NCI-H460 (cell line): ENCODE data around the gene HTRA3. TPM values are rescaled to one million over a fixed set of nuclear protein-coding genes. Genes with fewer than 3 reads are reported as not detected.

Experiments used
- DNase-seq: peaks from one replicate; pipeline ENCODE4 v3.0.0-alpha.2; 2016; ENCODE audit warnings: low read depth; ENCODE audit errors: extremely low read depth
- total RNA-seq: library from RNA; depleted of rRNA; stranded (reverse); fragments of >200 nt; shearing (Covaris generic); gene quantifications from 2 replicates; pipeline ENCODE4 v1.2.3, GENCODE V29; 2014

The HTRA3 gene
- total RNA-seq, 1 experiment from 2014 or later: not detected

DNA sequence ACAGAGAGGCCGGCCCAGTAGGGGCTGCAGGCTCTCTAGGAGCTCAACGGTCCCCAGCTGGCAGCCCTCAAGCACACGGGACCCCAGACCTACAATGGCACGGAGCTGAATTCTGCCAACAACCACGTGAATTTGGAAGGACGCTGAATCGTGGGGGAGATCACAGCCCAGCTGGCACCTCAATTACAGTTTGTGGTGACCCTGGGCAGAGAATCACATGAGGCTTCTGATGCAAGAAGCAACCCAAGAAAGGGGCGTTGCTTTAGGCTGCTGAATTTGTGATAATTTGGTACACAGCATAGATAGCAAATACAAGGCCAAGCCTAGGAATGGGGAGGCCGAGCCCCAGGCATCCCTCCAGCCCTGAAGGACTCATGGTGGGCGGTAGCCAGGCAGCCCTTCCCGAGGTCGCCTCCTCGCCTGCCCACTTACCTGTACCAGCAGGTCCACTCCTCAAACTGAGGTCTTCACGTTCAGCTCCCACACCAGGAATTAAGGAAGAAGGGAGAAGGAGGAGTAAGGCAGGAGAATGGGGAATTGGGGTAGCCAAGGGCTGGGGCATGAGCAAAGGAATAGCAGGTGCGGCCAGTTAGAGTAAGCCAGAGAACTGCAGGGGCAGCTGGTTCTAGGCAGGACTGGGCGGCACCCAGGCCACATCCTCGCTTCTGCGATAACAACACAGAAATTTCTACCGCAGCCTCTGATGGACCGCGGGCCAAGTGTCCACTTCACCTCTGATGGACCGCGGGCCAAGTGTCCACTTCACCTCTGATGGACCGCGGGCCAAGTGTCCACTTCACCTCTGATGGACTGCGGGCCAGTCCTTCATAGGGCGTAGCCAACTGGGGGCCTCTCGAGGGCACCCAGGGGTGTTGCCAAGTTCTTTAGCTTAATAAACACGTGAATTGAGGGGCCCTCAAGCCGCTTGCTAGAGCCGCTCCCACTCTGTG, 23.4 kb upstream of the HTRA3 start:
- DNase-seq: no peak

DNA sequence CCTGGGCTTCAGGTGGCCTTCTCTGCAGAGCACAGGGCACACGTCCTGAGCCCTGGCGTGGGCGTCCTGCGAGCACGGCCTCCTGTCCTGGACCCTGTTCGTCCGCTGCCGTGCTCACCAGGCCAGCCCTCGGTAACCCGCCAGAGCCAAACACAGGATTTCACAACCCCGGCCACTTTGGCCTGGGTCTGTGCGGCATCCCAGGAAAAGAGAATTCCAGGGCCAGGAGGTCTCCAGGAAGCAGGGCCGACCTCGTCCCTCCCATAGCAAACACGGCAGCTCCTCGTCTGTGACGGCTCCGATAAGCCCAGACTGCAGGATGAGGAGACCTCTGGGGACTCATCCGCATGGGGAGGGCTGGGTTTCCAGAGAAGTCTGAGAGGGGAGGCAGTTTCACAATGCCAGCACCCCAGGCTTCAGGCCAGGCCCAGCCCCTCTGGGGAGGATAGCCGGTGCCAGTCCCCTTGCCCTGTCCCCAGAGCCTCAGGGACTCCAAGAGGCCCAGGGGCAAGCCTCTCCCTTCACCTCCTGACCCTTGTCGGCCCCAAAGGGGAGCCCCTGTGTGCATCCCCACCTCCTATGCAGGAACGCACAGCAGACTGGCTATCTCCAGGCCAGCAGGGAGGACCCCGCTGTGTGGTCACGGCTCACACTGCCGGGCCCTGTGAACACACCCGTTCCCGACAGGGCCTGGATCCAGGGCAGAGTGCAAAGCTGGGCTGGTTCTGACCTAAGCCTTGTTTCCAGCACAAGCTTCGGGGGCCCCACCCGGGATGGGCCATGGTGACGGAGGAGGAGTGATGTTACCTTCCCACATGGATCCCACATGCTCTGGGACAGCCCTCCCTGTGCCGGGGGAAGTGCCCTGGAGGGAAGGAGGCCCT, 22.3 kb upstream of the HTRA3 start:
- no peak for DNase-seq

DNA sequence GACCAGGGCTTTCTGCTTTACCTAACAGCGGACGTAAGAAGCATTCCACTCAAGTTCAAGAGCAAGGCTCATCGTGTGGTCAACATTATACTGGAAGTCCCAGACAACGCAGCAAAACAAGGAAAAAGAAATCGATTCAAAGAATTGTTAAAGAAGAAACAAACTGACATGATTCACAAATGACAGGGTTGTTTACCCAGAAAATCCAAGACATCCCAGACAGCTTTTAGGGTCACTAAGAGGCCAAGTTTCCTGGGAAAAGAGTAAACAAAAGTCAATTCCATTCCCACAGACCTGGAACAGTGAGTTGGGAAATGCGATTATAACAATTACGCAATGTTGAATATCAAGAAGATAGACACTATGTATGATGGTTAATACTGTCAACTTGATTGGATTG, 21.5 kb upstream of the HTRA3 start:
- DNase-seq: no peak

DNA sequence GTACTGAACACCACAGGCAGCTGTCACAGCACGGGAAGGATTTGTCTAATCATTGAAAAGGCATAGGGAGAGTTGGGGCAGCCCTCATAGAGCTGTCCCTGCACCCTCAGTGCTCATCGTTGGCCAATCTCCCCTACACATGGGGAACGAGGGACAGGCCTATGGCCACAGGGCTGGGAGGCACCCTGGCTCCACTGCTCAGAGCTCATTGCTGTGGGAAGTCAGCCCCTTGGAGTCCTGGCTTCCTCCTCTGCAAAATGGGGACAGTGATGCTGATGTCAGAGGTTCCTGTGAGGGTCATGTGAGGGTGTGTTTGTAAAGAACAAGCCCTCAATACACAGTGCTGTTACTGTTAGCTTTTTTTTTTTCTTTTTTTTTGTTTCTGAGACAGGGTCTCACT, 19.3 kb upstream of the HTRA3 start:
- DNase-seq: no peak

DNA sequence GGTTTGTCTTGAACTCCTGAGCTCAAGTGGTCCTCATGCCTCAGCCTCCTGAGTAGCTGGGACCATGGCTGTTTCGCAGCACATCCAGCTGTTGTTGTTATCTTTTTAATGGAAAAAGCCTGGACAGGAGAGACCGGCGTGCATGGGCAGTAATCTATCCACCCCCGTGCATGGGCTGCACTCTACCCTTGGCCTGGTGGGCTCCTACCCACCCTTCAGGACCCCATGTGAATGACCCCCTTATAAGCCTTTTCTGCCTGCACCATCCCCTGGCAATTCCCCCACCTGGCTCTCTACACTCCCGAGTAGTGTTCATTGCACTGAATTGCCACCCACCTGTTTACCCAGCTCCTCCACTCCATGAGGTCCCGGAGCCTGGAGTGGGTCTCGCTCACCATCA, 18.9 kb upstream of the HTRA3 start:
- DNase-seq: no peak

DNA sequence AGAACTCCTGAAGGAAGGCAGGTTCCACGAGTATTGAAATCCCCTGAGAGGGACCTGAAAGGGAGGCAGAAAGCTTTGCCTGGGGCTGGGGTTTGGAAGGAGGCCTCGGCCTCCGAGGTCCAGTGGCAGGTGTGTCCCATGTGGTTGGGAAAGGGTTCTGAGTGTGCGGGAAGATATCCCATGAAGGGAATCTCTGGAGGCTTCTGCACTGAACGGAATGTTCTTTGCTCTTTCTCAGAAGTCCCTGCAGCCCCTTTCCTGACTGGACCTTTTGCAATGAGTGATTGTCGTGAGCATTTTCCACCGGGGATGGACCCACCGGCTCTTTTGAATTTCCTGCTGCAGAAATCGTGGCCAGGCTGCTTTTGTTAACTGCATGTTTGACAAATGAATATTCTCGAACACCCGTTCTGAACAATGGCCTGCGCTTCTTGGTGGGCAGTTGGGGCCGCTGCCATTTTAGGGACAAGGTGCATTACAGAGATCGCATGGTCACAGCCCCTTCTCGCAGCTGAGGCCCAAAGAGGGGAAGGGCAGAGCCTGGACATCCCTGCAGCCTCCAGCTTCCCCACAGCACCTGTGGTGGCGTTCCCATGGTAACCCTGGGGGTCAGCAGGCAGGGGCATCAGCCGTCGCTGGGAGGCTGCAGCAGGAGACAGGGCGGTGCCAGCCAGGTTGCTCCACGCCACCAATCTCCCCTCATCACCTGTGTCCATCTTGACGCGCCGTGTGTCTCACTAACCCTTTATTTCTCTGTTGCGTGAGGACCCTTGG, 18.3 kb upstream of the HTRA3 start:
- DNase-seq: no peak

DNA sequence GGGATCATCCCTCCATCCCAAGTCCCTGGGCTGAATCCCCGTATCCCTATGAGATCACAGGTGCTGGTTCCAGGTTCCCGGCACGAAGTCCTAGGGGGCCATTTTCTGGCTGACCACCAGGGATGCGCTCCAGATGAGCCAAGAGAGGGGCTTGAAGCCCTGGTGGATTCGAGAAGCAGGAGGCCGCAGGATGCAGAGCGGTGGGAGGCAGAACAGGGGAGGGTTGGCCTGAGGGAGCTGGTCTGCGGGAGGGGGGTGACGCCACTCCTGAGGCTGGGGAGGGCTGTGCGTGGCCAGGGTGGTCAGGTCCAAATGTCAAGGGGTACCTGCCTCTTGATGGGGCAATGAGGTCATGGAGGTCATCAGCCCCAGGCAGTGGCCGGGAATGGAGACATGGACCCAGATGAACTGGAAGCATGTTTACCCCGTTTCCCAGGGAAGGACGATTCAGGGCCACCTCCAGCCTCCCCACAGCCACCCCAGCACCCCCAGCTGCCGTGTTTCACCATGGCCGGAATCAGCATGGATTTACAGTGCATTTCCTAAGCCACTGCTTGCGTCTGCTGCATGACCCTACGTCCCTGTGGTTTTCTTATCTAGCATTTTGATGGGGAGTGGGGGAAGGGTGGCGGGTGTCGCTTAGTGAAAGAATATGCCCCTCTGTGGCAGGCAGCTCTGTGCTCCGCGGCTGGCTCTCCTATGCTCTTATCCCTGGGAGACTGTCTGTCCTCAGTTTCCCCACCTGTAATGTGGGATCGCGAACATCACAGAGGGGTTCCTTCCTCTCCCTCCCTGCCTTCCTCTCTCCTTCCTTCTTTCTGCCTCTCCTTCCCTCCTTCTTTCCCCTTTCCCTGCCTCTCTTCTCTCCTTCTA, 17.0 kb upstream of the HTRA3 start:
- no peak for DNase-seq

DNA sequence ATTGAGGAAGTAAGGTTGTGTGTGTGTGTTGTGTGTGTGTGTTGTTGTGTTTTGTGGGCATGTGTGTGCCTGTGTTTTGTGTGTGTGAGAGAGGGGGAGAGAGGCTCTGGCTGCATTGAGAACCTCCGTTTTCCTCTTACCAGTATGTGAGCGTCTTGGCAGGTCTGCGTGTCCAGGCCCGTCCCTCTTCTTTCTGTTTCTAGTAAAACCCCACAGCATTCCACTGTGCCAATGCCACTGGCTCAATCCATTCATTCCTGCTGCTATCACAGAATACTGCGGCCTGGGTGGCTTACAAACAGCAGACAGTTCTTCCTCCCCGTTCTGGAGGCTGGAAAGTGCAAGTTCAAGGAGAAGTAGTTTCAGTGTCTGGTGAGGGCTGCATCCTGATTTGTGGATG, 15.5 kb upstream of the HTRA3 start:
- no peak for DNase-seq

DNA sequence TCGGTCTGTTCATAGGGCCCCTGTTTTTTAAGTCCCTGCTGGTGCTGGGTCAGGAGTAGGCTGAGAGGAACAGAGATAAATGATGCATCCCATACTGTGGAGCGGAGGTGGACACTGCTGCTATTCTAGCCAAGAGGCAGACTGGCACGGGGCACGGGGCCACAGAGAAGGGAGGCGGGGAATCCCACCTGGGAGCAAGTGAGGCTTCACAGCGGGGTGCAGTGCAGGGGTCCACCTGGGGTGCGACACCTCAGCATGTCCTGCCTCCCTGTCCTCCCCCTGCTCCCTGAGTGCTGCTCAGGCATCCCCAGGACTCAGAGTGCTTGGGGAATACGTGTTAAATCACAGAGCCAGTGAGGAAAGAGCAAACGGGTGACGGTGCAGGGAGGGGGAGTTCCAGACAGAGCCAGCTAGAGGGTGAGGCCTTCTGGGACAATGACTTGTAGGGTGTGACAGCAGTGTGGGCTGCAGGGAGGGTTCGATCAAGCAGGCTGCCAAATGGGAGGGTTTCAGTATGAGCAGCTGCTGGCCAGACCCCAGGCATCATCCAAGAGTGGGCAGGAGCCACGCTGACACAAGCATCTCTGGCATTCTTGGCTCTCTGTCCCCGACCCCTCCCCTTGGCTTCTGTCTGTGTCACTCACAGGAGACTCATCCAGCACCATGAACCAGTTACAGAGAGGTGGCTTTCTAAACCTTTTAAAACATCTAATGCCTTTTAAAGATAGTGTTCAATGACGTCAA, 13.7 kb upstream of the HTRA3 start:
- DNase-seq: no peak

DNA sequence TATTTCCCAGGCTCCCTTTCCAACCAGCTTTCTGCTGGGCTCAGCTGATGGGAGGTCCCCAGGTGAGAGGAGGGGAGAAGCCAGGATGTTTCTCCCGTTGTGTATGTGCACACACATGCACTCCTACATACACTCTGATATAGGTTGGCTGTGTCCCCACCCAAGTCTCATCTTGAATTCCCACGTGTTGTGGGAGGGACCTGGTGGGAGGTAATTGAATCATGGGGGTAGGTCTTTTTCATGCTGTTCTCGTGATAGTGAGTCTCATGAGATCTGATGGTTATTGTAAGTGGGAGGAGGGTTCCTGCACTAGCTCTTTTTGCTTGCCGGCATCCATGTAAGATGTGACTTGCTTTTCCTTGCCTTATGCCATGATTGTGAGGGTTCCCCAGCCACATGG, 11.7 kb upstream of the HTRA3 start:
- no peak for DNase-seq

DNA sequence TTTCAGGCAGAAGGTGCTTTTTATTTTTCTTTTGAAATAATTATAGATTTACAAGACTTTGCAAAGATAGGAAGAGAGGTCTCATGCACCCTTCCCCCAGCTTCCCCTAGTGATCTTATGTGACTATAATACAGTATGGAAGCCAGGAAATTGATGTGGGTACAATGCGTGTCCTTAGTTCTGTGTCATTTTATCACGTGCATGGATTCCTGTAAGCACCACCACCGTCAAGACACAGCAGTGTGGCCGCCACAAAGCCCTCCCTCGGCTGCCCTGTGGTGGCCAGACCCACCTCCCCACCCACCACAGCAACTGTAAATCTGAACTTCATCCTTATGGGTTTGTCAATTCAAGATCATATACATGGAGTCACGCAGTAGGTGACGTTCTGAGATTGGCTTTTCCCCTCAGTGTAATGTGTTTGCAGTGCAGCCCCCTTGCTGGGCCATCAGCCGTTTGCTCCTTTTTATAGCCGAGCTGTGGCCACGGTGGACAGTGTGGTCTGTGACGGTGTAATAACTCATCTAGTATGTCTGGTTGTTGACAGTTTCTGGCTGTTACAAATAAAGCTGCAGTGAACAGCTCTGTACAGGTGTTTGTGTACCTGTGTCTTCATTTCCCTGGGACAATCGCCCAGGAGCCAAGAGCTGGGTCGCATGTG, 10.9 kb upstream of the HTRA3 start:
- DNase-seq: no peak

DNA sequence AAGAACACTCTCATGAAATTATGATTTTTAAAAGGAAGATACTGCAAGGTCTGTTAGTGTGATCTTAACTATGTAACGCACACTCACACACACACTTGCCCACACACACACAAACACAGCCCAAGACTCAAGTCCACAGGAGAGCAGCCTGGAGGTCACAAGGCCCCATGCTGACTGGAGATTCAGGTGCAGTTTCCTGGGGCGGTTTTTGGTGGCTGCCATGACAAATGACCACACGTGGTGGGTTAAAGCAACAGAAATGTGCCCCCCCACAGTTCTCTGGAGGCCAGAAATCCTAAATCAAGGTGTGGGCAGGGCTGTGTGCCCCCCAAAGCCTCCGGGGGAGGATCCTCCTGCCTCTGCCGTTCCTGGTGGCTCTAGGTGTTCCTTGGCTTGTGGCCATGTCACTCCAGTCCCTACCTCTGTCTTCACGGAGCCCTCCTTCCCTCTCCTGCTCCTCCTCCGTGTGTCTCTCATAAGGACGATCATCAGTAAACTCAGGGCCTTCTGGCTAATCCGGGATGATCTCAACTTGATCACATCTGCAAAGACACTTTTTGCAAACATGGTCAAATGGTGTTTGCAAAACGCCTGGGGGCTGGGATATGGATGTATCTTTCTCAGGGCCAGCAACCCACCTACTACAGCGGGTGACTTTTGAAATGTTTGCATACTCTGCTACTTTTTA, 9.7 kb upstream of the HTRA3 start:
- no peak for DNase-seq

DNA sequence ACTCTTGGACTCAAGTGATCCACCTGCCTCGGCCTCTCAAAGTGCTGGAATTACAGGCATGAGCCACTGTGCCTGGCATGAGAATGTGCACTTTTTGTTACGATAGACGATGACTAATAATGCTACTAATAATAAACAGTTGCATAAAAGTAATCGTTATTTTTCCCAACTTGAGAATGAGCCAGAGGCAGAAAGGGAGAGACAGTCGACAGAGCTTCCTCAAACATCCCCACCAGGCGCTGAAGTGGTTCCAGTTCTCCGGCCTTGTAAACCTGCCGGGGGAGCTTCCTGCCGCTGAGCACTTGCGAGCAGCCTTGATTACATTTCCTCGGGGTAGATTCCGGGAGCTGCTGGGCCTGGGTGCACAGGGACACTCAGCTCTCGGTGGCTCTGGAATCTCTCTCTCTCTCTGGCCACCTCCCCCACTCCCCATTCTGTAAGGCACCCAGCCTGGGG, 8.9 kb upstream of the HTRA3 start:
- DNase-seq: no peak

DNA sequence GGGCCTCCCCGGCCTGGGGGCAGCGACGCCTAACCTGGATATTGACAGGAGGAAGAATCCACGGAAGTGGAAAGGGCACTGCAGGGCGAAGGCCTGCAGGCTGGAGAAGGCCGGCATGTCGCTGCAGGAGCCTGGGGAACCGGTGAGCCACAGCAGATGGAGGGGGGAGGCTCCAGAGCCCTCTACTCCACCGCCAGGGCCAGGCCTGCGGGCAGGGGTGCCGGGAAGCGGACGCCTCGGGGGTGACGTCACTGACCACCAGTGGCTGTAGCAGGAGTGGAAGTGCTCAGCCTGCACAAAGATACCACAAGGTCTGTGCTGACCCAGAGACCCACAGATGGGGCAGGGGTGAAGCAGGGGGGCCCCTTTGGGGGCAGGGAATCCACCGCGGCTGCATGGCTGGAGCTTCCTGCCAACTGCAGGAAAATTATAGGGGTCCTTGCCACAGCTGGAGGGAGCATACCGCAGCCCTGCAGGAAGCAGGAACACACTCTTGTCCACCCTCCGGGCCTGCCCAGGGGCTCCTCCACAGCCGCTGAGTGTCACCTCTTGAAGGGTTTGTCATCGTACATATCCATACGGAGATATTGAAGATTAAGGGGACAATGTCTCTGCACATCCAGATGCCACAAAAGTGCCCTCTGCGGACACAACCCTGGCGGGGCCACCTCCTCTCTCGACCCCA, 7.6 kb upstream of the HTRA3 start:
- DNase-seq: no peak

DNA sequence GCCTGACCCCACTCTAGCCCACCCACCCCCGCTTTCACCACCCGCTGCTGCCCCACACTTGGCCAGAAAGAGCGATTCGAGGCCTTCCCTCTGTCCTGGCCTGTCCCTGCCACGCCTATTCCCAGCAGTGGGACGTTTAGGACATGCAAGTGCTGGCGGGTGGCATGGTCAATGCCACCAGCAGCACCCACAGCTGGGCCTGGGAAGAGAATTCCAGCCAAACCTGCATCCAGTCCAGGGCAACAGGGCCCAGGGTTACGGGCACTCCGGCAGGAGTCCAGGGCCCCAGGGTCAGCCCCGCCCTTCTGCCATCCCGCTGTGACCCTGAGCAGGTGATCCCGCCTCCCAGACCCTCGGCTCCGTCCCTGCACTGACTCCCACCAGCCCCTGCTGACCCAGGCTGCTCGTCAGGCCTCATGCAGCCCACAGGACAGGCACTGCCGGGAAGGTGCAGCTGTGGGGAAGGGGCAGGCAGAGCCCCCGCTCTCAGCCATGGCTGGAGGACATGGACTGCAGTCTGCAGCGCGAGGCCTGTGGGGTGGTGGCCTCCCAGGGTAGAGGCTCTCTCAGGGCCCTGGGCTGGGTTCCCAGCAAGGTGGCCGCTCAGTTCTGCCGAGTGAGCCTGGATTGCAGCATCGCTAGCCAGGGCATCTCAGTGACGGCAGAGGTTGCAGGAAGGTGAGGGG, 6.8 kb upstream of the HTRA3 start:
- no peak for DNase-seq

DNA sequence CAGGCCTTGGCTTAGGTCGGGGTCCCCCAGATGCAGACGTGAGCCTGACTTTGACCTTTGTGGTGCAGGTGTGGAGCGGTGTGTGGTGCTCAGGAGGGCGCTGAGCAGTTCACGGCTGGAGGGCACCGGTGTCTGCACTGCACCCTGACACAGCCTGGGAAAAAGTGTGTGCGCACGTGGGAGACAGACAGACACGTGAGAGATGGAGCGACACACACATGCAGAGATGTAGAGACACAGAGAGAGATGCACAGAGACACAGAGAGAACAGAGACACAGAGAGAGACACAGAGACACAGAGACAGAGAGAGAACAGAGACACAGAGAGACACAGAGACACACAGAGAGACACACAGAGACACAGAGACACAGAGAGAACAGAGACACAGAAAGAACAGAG, 6.2 kb upstream of the HTRA3 start:
- no peak for DNase-seq

DNA sequence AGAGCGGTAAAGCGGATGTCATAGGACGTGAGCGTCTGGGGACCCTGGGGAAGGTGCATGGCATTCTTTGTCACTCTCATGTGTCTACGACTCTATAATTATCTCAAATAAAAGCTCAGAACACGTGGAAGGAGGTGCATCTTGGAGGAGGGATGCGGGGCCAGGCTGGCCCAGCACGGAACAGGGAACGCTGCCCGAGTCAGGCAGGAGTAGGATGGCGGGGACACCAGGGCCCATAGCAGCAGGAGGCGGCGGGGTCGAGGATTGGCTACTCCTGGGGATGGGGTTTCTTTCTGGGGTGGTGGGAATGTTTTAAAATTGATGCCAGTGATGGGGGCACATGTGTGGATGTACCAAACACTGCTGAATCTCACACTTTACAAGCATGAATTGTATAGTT, 5.4 kb upstream of the HTRA3 start:
- DNase-seq: no peak
